ENCODE results near the gene ZNG1B. TPM values are rescaled to one million over a fixed set of nuclear protein-coding genes. Genes with fewer than 3 reads are reported as not detected.
A peak's percentile ranks its signal among the peaks of the same experiment; 100 is the strongest.
"Not testable (repeated sequence)": the region's sequence is repeated elsewhere in the genome, so short reads cannot be mapped to it uniquely, and the experiment has no call there.

The ZNG1B gene
- total RNA-seq, 4 donors from 2014 or later: 16.1 to 48.2 (median 34.0) TPM

DNA sequence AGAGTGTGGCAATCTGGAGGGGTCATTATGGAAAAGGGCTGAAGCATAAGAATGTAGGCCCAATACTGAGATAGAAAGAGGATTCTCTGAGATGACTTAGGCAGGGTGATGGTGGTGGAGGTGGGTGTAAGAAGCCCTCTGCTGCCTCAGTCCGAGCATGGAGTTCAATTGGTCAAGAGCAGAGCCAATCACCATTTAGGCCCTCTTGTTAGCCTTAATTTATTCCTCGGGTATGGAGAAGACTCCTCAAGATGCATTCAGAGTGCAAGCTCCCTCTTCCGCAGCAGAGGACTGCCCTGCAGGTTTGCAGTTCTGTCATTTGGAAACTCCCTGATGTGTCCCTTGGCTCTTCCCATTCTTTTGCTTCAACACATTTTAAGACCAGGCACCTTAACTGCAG, 78.5 kb downstream of the ZNG1B start:
- H3K36me3 ChIP-seq; H3K4me1 ChIP-seq; H3K27me3 ChIP-seq; H3K4me3 ChIP-seq; H3K27ac ChIP-seq; in situ Hi-C loops (cut with MboI; ENCODE audit: low sequenced_read_pairs in 4 of 4); H3K9me3 ChIP-seq; DNase-seq; ATAC-seq; intact Hi-C loops (cut with DNase I; ENCODE audit: low total_unique reads): not testable (repeated sequence)

DNA sequence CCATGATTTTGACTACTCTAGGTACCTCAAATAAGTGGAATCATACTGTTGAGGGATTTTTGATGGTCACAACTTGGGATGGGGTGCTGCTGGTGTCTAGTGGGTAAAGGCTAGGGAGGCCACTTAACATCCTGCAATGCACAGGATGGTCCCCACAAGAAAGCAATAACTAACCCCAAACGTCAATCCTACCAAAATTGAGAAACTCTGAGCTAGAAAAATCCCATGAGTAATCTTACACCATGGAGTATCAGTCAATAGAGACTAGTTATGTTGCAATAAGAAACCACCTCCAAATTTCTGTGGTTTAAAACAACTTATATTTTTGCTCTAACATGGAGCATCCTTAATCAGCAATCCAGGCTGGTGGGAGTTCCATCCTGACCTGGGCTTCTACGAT, 79.5 kb downstream of the ZNG1B start:
- ATAC-seq; H3K27me3 ChIP-seq; intact Hi-C loops (cut with DNase I; ENCODE audit: low total_unique reads); DNase-seq; H3K4me3 ChIP-seq; H3K4me1 ChIP-seq; H3K27ac ChIP-seq; H3K36me3 ChIP-seq; in situ Hi-C loops (cut with MboI; ENCODE audit: low sequenced_read_pairs in 4 of 4); H3K9me3 ChIP-seq: not testable (repeated sequence)

DNA sequence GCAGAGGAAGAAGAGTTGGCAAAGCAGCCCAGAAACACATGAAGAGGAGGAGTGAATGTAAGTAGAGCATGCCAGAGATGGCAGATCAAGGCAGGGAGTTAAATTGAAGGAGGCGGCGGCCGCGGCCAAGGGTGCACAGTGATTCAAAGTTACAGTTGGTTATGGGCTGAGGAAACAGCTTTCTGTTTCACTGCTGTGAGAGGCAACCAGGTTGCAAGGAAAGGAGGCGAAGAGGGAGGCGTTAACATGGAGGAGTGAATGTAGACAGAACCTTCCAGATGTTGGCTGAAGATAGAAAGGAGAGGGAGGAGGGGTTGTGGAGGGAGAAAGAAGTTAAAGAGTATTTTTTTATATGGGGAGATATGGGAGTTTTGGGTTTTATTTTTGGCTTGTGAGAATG, 83.3 kb downstream of the ZNG1B start:
- H3K27ac ChIP-seq; in situ Hi-C loops (cut with MboI; ENCODE audit: low sequenced_read_pairs in 4 of 4); H3K27me3 ChIP-seq; intact Hi-C loops (cut with DNase I; ENCODE audit: low total_unique reads); ATAC-seq; H3K9me3 ChIP-seq; H3K4me1 ChIP-seq; H3K36me3 ChIP-seq; DNase-seq; H3K4me3 ChIP-seq: not testable (repeated sequence)

DNA sequence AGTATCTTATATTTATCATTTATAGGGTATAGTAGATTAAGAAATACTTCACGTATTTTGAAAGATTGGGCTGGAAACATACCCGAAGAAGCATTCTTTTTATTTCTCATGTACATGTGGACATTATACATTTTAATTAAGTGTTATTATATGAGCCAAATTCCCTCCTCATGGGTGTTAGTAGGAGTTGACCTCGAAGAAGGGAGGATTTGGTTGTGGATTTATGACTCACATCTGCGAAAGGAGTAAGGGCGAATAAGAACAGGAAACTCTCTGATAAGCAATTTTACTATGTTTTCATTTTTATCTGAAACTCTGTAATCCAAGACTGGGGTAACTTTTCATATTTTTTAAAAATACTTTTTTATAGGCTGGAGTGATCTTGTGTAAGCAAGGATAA, 84.0 kb downstream of the ZNG1B start:
- H3K4me3 ChIP-seq; in situ Hi-C loops (cut with MboI; ENCODE audit: low sequenced_read_pairs in 4 of 4); H3K9me3 ChIP-seq; H3K4me1 ChIP-seq; H3K27me3 ChIP-seq; intact Hi-C loops (cut with DNase I; ENCODE audit: low total_unique reads); H3K27ac ChIP-seq; H3K36me3 ChIP-seq; DNase-seq; ATAC-seq: not testable (repeated sequence)

DNA sequence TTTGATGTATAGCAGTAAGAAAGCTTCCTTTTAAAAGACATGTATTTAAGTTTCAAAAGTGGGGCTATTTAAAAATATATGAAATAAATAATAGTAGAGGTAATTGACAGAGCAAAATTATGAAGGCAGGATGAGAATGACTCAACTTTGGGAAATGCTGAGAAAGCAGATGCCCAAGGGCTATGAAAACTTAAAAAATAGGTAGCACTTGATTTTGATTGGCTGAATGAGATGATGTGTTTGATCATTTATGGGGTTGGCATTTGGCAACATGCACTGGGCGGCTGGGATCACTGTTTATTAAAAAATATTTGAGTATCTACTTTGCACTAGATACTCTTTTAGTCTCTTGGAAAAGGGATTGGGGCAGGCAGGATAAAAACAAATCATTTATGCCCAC, 87.5 kb downstream of the ZNG1B start:
- H3K27ac ChIP-seq; ATAC-seq; H3K36me3 ChIP-seq; DNase-seq; intact Hi-C loops (cut with DNase I; ENCODE audit: low total_unique reads); in situ Hi-C loops (cut with MboI; ENCODE audit: low sequenced_read_pairs in 4 of 4); H3K4me3 ChIP-seq; H3K9me3 ChIP-seq; H3K4me1 ChIP-seq; H3K27me3 ChIP-seq: not testable (repeated sequence)

DNA sequence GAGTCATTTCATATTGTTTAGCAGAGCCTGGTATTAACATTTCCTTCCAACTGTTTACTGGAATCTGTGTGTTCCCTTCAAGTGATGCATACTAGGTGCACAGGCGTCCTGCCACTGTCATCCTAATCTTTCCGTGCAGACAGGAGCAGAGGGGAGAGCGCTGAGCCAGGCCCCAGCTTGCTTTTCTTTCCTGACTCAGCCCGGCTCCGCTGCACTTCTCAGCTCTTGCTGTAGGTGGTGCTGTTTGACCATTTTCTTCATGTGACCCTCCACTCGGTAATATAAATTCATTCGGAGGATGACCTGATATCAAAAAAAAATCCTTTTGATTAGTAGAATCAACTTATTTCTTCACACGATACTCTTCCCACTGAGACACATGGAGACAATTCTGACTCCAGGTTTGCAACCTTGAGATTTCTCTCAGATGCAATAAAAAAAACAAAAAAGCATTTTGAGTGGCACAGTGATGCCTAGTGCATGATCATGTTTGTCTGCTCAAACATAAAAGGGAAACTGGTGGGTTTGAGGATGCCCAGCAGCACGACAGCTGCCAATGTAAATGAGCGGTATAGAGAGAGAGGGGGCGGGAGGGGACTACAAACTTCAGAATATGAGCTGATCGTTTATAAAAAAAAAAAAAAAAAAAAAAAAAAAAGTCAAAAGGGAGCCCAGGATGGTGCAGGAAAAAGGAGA, 90.0 kb downstream of the ZNG1B start:
- H3K4me3 ChIP-seq; H3K9me3 ChIP-seq; intact Hi-C loops (cut with DNase I; ENCODE audit: low total_unique reads); H3K4me1 ChIP-seq; H3K36me3 ChIP-seq; DNase-seq; H3K27ac ChIP-seq; in situ Hi-C loops (cut with MboI; ENCODE audit: low sequenced_read_pairs in 4 of 4); H3K27me3 ChIP-seq: not testable (repeated sequence)
- ATAC-seq: peak; percentile 78 to 97

DNA sequence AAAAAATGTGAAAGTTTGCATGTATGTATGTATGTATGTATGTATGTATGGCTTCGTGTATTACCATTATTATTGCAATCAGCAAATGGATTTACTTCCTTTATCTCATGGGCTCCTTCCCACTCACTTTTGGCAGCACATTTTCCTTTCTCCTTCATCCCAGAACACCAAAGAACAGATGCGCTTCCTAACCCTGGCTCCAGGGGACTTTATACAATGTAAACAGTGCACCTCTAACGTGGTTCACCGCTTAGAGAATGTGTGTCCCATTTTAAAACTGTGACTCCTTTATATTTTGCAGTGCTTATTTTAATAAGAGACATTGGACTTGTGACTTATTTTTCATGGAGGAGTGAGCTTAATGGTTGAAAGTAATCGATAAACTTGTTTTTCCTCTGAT, 90.6 kb downstream of the ZNG1B start:
- H3K27ac ChIP-seq; ATAC-seq; H3K4me3 ChIP-seq; H3K36me3 ChIP-seq; H3K4me1 ChIP-seq; H3K9me3 ChIP-seq; H3K27me3 ChIP-seq; in situ Hi-C loops (cut with MboI; ENCODE audit: low sequenced_read_pairs in 4 of 4); intact Hi-C loops (cut with DNase I; ENCODE audit: low total_unique reads); DNase-seq: not testable (repeated sequence)

DNA sequence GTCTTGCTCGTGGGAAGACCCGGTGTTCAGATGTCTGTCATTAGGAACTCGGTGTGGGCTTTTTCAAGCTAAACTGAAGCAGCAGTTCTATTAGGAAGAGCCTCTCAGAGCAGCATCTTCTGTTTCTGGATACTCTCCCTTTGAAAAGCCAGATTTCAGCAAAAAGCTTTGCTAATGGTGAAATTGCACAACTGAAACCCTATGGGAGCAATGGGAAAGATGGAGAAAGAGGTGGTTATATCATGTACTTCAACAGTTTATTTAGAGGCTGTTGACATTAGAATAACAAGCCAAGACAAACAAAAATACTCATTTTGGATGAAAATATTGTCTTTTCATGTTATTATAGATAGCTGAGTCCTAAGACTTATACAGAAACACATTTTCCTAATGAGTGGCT, 91.4 kb downstream of the ZNG1B start:
- intact Hi-C loops (cut with DNase I; ENCODE audit: low total_unique reads); H3K4me1 ChIP-seq; H3K9me3 ChIP-seq; H3K27me3 ChIP-seq; H3K4me3 ChIP-seq; DNase-seq; in situ Hi-C loops (cut with MboI; ENCODE audit: low sequenced_read_pairs in 4 of 4); H3K27ac ChIP-seq; ATAC-seq; H3K36me3 ChIP-seq: not testable (repeated sequence)

DNA sequence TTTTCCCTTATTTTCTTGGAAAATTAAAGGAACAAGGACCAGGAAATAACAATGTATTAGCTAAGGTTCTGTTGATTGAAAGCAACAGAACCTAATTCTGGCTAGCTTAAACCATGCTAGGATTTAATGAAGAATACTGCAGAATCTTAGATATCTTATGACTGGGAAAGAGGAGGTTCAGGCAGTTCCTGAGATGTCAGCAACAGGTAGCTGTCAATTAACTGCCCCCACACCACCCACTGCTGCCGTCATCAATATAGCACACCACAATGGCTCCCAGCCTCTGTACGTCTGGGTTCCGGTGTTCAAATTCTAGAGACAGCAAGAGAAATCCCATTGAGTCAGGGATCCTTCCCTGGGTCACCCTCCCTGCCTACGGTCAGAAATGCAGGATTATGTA, 95.5 kb downstream of the ZNG1B start:
- intact Hi-C loops (cut with DNase I; ENCODE audit: low total_unique reads); ATAC-seq; in situ Hi-C loops (cut with MboI; ENCODE audit: low sequenced_read_pairs in 4 of 4); H3K9me3 ChIP-seq; H3K27me3 ChIP-seq; H3K36me3 ChIP-seq; DNase-seq; H3K4me3 ChIP-seq; H3K27ac ChIP-seq; H3K4me1 ChIP-seq: not testable (repeated sequence)

DNA sequence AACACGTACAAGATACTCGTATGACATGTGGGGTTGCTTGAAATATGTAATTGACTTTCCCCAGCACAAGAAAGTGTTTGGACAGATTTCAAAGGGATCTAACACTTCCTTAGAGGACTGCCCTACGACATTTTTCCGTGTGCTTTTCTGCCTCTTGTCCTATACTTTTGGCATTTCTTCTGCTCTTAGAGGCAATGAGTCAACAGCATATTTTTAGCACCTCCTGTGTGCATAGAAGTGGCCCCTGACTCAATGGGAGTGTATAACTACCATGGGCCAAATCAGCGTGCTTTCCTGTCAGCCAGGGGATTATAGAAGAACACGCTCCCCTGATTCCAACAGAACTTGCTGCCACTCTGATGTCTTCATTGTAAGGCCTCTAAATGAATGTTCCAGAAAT, 99.1 kb downstream of the ZNG1B start:
- H3K4me1 ChIP-seq; intact Hi-C loops (cut with DNase I; ENCODE audit: low total_unique reads); H3K4me3 ChIP-seq; H3K27ac ChIP-seq; H3K9me3 ChIP-seq; H3K27me3 ChIP-seq; H3K36me3 ChIP-seq; in situ Hi-C loops (cut with MboI; ENCODE audit: low sequenced_read_pairs in 4 of 4); DNase-seq: not testable (repeated sequence)
- peak in 1 of 2 donors; percentile 52 for ATAC-seq

DNA sequence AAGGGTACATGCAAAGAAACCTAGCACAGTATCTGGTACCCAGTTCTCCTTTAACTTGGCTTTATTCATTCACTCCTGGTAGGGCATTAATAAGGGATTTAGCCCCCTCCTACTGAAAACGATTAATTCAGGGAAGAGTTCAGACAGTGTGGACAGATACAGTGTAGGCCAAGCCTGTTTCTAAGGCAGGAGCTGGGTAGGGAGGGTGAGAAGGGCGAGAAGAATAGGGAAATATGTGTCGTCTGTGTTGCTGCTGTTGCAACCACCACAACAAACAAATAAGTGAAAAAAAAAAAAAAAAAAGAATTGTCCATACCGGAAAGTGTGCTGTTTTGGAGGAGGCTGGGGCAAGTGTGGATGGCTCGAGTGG, 103.3 kb downstream of the ZNG1B start:
- H3K27me3 ChIP-seq; in situ Hi-C loops (cut with MboI; ENCODE audit: low sequenced_read_pairs in 4 of 4); DNase-seq; H3K9me3 ChIP-seq; ATAC-seq; H3K27ac ChIP-seq; H3K36me3 ChIP-seq; intact Hi-C loops (cut with DNase I; ENCODE audit: low total_unique reads); H3K4me1 ChIP-seq: not testable (repeated sequence)
- H3K4me3 ChIP-seq: peak overlapping the region in 1 of 4 donors; percentile 54

DNA sequence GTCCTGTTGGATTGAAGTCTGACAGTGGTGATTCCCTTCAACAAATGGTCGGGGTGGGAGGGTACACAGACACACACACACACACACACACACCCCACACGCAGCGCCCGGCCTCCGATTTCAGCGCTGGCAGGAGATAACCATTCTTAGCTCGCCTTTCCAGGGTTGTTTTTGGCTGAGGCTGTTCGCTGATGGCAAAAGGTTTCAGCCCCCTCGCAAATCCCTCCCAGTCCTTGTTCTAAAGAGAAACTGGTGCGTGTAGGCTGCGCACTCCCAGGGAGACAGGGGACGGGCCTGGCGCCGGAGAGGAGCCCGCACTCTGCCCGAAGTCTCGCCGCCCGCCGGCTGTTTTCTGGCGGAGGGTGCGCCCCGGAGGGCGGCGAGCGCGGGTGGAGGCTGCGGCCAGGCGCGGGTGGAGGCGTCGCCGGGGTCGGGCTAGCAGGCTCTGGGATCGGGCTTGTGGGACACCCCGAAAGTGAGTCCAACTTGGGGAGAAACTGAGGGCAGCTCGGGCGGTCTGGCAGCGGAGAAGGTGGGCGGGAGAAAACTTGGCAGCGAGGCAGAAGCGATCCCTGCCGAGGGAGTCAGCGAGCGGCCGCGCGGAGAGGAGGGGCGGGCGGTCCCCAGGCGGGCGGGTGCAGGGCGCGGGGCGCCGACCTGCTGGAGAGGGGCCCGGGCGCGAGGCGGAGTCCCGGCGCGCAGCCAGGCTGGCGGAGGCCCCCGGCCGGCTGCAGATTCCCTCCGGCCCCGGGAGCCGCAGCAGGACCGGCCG, 103.9 kb downstream of the ZNG1B start:
- peak; percentile 53 to 59 for ATAC-seq
- H3K36me3 ChIP-seq; DNase-seq; intact Hi-C loops (cut with DNase I; ENCODE audit: low total_unique reads); in situ Hi-C loops (cut with MboI; ENCODE audit: low sequenced_read_pairs in 4 of 4); H3K4me1 ChIP-seq; H3K27me3 ChIP-seq; H3K9me3 ChIP-seq: not testable (repeated sequence)
- Histone ChIP-seq H3K27ac (peak overlapping the region; percentile 4 to 72 (median 67)), H3K4me3 (peak overlapping the region; percentile 54 to 85 (median 61))

All from gastrocnemius medialis (tissue), 4 donors.